Left ventricle myocardium inferior (tissue), 1 donor: ENCODE results near the gene DLX6. TPM values are rescaled to one million over a fixed set of nuclear protein-coding genes. Genes with fewer than 3 reads are reported as not detected.

Source experiments
- DNase-seq: peaks from one replicate; pipeline ENCODE4 v3.0.0-alpha.2; 2020
- H3K27ac ChIP-seq: fragments of 200-600 bp; replicated peaks from 2 replicates; pipeline ENCODE4 v1.8.0; 2021
- H3K27me3 ChIP-seq: fragments of 200-600 bp; 2 replicates; pipeline ENCODE4 v1.8.0; 2021; ENCODE audit warnings: low read depth
- H3K36me3 ChIP-seq: fragments of 200-600 bp; 2 replicates; pipeline ENCODE4 v1.8.0; 2021
- H3K4me1 ChIP-seq: fragments of 200-600 bp; 2 replicates; pipeline ENCODE4 v1.8.0; 2021
- H3K4me3 ChIP-seq: fragments of 200-600 bp; 2 replicates; pipeline ENCODE4 v1.8.0; 2021; ENCODE audit warnings: mild to moderate bottlenecking, moderate library complexity
- H3K9me3 ChIP-seq: fragments of 200-600 bp; replicated peaks from 2 replicates; pipeline ENCODE4 v1.8.0; 2021
- intact Hi-C: fragments of 100-400 bp; cut with micrococcal nuclease; formaldehyde crosslinking; loops from one replicate; pipeline ENCODE4 v1.11.0; 2022
- total RNA-seq: library from RNA; stranded (reverse); fragmentation: NEBNext Ultra II Directional; extraction: Animal tissue kit (Norgen Biotek cat#: 25700); gene quantifications from one replicate; pipeline ENCODE4 v1.2.1, GENCODE V29; 2021
- TF ChIP-seq, protein P1 (sequence below): fragments of 200-600 bp; IDR thresholded peaks from 2 replicates; pipeline ENCODE4 v1.8.0; 2021; ENCODE audit warnings: antibody characterized with exemption, mild to moderate bottlenecking, borderline replicate concordance
- donor health status: DM: no; HTN: yes; CAD: no; lungs with severe emphysema.

The DLX6 gene
- total RNA-seq, 1 donor from 2014 or later, result not detected

DNA sequence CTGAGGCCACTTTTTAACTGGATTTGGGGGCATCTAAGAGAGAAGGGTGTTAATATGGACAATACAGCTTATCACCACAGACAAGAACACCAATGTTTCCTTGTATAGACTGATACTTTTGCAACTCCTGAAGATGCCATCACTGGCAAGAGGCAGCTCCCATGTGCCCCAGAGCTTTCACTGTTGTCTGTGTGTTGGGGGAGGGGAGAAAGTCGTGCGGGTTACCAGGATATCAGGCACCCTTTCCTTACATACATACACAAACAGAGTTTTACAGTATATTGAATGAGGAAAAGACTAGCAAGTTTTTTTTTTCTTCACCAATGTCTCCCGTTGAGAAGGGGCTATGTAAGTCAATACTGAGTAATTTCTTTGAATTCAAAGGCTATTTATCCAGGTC, 4.1 kb upstream of the DLX6 start:
- DNase-seq, result no peak
- H3K36me3 ChIP-seq, result no peaks in the 10 kb centered on the region
- peaks cover 36% of the 10 kb centered on the region for H3K4me1 ChIP-seq
- H3K27me3 ChIP-seq, result peaks cover 100% of the 10 kb centered on the region
- no peak overlapping the region for H3K4me3 ChIP-seq
- H3K9me3 ChIP-seq, result no peaks in the 10 kb centered on the region
- H3K27ac ChIP-seq, result no peak overlapping the region
- intact Hi-C loops, result no loop called here
- TF ChIP-seq, protein P1, sequence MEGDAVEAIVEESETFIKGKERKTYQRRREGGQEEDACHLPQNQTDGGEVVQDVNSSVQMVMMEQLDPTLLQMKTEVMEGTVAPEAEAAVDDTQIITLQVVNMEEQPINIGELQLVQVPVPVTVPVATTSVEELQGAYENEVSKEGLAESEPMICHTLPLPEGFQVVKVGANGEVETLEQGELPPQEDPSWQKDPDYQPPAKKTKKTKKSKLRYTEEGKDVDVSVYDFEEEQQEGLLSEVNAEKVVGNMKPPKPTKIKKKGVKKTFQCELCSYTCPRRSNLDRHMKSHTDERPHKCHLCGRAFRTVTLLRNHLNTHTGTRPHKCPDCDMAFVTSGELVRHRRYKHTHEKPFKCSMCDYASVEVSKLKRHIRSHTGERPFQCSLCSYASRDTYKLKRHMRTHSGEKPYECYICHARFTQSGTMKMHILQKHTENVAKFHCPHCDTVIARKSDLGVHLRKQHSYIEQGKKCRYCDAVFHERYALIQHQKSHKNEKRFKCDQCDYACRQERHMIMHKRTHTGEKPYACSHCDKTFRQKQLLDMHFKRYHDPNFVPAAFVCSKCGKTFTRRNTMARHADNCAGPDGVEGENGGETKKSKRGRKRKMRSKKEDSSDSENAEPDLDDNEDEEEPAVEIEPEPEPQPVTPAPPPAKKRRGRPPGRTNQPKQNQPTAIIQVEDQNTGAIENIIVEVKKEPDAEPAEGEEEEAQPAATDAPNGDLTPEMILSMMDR, result no peak

DNA sequence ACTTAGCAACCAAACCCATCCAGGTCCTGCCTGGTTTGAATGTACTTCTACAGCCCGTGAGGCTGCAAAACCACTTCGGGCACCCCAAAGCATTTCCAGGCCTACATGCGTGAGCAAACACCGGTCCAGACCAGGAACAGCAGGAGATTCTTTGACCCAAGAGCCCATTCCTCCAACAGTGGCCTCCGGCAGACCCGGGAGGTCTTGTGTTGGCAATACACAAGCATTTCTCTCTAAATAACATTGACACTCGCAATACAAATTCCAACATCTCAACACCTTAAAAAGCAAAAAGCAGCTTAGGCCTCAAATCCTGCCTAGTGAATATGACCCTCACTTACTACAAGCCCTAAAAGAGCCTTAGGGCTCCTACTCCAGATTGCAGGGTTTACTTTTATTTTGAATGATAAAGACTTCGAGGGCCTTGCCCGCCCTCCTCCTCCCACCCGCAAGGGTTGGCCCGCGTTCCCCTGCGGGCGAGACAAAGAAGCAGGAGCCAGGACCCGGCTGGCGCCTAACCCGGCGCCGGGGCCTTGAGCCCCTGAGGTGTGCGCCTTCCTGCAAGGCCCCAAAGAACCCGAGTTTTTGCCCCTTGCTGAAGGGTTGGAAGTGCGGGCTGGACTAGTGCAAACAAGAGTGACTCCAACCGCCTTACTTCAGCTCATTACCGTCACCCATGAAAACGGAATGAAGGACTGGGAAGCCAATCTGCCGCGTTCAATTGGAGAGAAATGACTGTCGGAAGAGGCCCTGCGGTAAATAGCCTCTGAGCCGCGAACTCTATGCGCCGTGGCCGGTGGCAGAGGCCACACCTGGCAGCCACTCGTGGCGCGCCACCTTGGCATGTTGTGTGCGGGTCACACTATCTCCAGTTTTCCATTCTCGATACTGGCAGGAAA, 3.4 kb upstream of the DLX6 start:
- Histone ChIP-seq H3K36me3 (no peaks in the 10 kb centered on the region), H3K27me3 (peaks cover 100% of the 10 kb centered on the region), H3K9me3 (no peaks in the 10 kb centered on the region), H3K27ac (no peak overlapping the region), H3K4me1 (peaks cover 39% of the 10 kb centered on the region), H3K4me3 (no peak overlapping the region)
- intact Hi-C loops, result no loop called here
- TF ChIP-seq, protein P1, result no peak
- DNase-seq, result no peak

DNA sequence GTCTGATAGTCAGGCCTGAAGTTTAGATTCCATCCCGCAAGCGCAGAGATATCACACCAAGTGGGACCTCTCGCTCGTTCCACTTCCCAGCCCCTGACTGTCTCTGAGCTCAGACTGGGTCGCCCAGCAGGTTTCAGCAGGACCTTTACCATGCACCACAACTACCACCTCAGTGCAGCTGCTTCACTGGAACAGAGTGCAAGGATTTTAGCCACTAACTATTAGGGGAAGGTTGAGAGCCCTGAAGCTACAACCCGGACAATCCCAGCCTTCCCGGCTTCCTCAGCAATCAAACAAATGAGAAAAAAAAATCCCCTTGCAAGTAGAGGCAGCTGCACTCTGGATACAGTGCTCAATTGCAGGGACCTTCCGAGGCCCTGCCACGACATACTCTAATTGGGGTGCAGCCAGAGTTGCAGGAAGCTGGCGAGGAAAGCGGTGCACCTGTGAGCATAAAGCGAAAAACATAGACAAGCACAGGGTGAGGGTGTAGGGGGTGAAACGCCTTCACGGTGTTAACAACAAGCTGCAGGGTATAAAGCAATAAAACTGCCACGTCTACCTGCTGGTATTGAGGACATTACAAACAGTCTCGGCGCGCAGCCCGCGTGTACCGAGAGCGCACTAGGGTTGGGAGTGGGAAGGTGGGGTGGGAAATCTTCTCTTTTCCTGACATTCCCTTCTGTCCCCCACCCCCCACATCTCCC, 2.6 kb upstream of the DLX6 start:
- Histone ChIP-seq H3K4me3 (no peak overlapping the region), H3K27me3 (peaks cover 100% of the 10 kb centered on the region), H3K9me3 (no peaks in the 10 kb centered on the region), H3K27ac (no peak overlapping the region), H3K36me3 (no peaks in the 10 kb centered on the region), H3K4me1 (peaks cover 36% of the 10 kb centered on the region)
- intact Hi-C loops, result no loop called here
- TF ChIP-seq, protein P1, result no peak
- DNase-seq, result no peak

DNA sequence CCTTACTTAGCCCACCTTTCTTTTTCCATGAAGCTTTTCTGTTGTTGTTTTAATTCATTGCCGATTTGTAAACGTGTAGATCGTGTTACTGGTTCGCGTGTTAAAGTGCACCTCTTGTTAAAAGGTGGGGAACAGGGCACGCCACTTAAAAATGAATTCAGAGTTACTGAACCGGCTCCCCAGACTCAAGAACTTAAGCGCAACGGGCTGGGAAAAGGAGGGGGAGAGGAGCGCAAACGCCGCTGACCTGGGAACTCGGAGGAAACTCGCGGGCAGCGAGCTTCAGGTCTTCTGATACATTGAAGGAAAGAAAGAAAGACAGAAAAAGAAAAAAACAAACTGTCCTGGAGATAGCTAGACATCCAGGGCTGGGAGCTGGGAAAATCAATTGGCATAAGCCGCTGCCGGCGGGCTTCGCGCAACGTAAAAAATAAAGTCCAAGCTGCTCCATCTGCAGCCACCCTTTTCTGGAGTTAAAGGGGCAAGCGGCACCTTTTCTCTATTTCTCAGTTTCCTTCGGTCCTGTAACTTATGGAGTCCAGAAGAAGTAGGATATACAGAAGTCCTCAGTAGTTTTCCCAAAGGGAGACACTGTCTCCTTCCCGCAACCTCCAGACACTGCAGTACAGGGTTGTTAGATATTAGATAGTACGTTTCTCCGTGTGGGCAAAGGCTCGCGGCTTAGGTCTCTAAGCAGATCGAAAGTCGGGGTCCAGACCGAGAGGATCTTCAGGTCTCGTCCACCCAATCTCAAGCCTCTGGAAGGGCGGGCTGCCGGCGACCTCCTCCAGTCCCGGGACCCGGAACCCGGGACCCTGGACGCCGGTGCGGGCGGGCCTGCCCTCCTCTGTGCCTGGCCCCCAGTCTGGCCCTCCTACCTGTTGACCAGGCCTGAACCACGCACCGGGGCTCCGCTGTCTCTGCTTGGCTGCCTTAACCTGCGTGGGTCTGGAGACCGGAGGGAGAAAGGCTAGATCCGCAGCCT, 1.8 kb upstream of the DLX6 start:
- H3K27me3 ChIP-seq, result peaks cover 100% of the 10 kb centered on the region
- no peak overlapping the region for H3K27ac ChIP-seq
- intact Hi-C loops, result no loop called here
- TF ChIP-seq, protein P1, result no peak
- H3K36me3 ChIP-seq, result no peaks in the 10 kb centered on the region
- DNase-seq, result no peak
- peaks cover 36% of the 10 kb centered on the region for H3K4me1 ChIP-seq
- H3K9me3 ChIP-seq, result no peaks in the 10 kb centered on the region
- H3K4me3 ChIP-seq, result no peak overlapping the region
